K562 (cell line): Measurements from ENCODE around the gene FSTL4. TPM values are rescaled to one million over a fixed set of nuclear protein-coding genes. Genes with fewer than 3 reads are reported as not detected.

Source experiments
- ATAC-seq: fragments of 200-7000 bp; cut with Tn5 transposase; 3 replicates; pipeline ENCODE4 v1.9.1; 2020; ENCODE audit warnings: moderate library complexity
- BruUV-seq: library from RNA; stranded (reverse); fragments of 400-500 nt; replicated peaks from 2 replicates; lab custom pipeline; 2021; lab: Mats Ljungman, UMichigan
- CTCF ChIA-PET: fragments of 300-600 bp; formaldehyde crosslinking; extraction: SDS; loops from one replicate; lab custom pipeline; 2021; ENCODE audit warnings: low intra/inter-chr PET ratio; lab: Yijun Ruan, JAX
- POLR2A ChIA-PET: fragments of 300-600, 350-650 bp; sonication (Branson Sonifier 250); formaldehyde crosslinking; extraction: SDS; loops from one replicate; lab custom pipeline; 2021; ENCODE audit warnings: antibody characterized with exemption, inconsistent platforms; lab: Yijun Ruan, JAX
- DNase-seq, 4 experiments: peaks; one replicate each; pipeline versions ENCODE4 v3.0.0 to v3.0.0-alpha.2; 2011 to 2018; ENCODE audit warnings: low spot score in 3 of 4, mixed read lengths in 3 of 4; ENCODE audit errors: extremely low read depth in 1 of 4
- FAIRE-seq: peaks from 2 replicates; lab custom pipeline; 2011; peaks lifted over from hg19 to GRCh38; lab: Jason Lieb, UNC
- H2AFZ ChIP-seq: 2 replicates; pipeline ENCODE4 v1.6.0; 2011; ENCODE audit warnings: low read depth, low read length, control low read depth, inconsistent platforms
- H3K27ac ChIP-seq: fragments of 200-600 bp; 3 replicates; pipeline ENCODE4 v1.8.0; 2011; ENCODE audit warnings: low read depth, mild to moderate bottlenecking, control low read depth, inconsistent platforms, low read length, moderate library complexity, mixed read lengths; ENCODE audit errors: extremely low read depth
- H3K27me3 ChIP-seq, 2 experiments: fragments of 300-600 bp in 1 of 2; 2 replicates in 1 of 2; 3 replicates in 1 of 2; pipeline versions ENCODE4 v1.6.0 to v1.8.0; 2011; ENCODE audit warnings: inconsistent platforms in 2 of 2, low read length in 2 of 2, mild to moderate bottlenecking in 1 of 2, mixed read lengths in 1 of 2, moderate library complexity in 1 of 2; ENCODE audit not compliant: control insufficient read depth in 2 of 2, insufficient read depth in 2 of 2
- H3K36me3 ChIP-seq: fragments of 300-600 bp; 3 replicates; pipeline ENCODE4 v1.8.0; 2011; ENCODE audit warnings: mild to moderate bottlenecking, low read length, inconsistent platforms; ENCODE audit not compliant: control insufficient read depth, insufficient read depth
- H3K4me1 ChIP-seq, 2 experiments: fragments of 200-600 bp in 1 of 2; replicated peaks in 1 of 2; 2 replicates in 1 of 2; 3 replicates in 1 of 2; pipeline versions ENCODE4 v1.5.1 to v1.8.0; 2011; ENCODE audit warnings: inconsistent platforms in 2 of 2, low read length in 2 of 2, mild to moderate bottlenecking in 1 of 2, mixed read lengths in 1 of 2, moderate library complexity in 1 of 2; ENCODE audit not compliant: control insufficient read depth in 2 of 2, insufficient read depth in 2 of 2
- H3K4me2 ChIP-seq: 2 replicates; pipeline ENCODE4 v1.6.1; 2011; ENCODE audit warnings: low read length, control low read depth, inconsistent platforms, mixed read lengths; ENCODE audit not compliant: insufficient read depth
- H3K4me3 ChIP-seq: fragments of 200-600 bp; sonication (generic), shearing (Covaris generic); 2 replicates; pipeline ENCODE4 v1.5.1; 2016; ENCODE audit warnings: control low read depth, inconsistent platforms
- H3K79me2 ChIP-seq: fragments of 200-600 bp; 3 replicates; pipeline ENCODE4 v1.8.0; 2011; ENCODE audit warnings: low read length, inconsistent platforms; ENCODE audit not compliant: control insufficient read depth, insufficient read depth
- H3K9ac ChIP-seq, 2 experiments: 2 replicates each; pipeline versions ENCODE4 v1.6.0 to v1.6.1; 2011; ENCODE audit warnings: low read depth in 2 of 2, low read length in 2 of 2, control low read depth in 1 of 2, inconsistent platforms in 1 of 2, mild to moderate bottlenecking in 1 of 2, mixed read lengths in 1 of 2; ENCODE audit not compliant: insufficient read depth in 1 of 2
- H3K9me1 ChIP-seq: one replicate; pipeline ENCODE4 v1.6.0; 2011; ENCODE audit warnings: inconsistent platforms, mild to moderate bottlenecking, low read length, moderate library complexity; ENCODE audit not compliant: control insufficient read depth, insufficient read depth
- H3K9me3 ChIP-seq: replicated peaks from 2 replicates; pipeline ENCODE4 v1.5.1; 2011; ENCODE audit warnings: low read depth, low read length, inconsistent platforms; ENCODE audit not compliant: control insufficient read depth, insufficient read depth
- H4K20me1 ChIP-seq: replicated peaks from 2 replicates; pipeline ENCODE4 v1.6.1; 2011; ENCODE audit warnings: low read length, inconsistent platforms, mixed read lengths; ENCODE audit not compliant: control insufficient read depth, insufficient read depth
- CBX2 ChIP-seq: fragments of 200-600 bp; sonication (generic); IDR thresholded peaks from one replicate; pipeline ENCODE4 v1.6.1; 2012; ENCODE audit warnings: mild to moderate bottlenecking, low read length, inconsistent platforms; ENCODE audit not compliant: insufficient read depth, poor library complexity, severe bottlenecking
- DPF2 ChIP-seq: fragments of 450-650 bp; IDR thresholded peaks from 2 replicates; pipeline ENCODE4 v1.6.1; 2016
- MAFK ChIP-seq: IDR thresholded peaks from 2 replicates; pipeline ENCODE4 v1.6.1; 2011; ENCODE audit warnings: low read length, improper control_type of control experiment
- MCM3 ChIP-seq: fragments of 450-650 bp; IDR thresholded peaks from 2 replicates; pipeline ENCODE4 v1.6.1; 2016
- NCOR1 ChIP-seq: fragments of 450-650 bp; IDR thresholded peaks from 2 replicates; pipeline ENCODE4 v1.6.1; 2016; ENCODE audit warnings: mild to moderate bottlenecking, moderate library complexity
- NFIX ChIP-seq: fragments of 250-450 bp; sonication (Bioruptor Pico); IDR thresholded peaks from 2 replicates; pipeline ENCODE4 v1.4.0; 2020; ENCODE audit warnings: low read depth, mild to moderate bottlenecking, moderate library complexity
- POLR2AphosphoS5 ChIP-seq: IDR thresholded peaks from 2 replicates; pipeline ENCODE4 v1.6.1; 2011; ENCODE audit warnings: mild to moderate bottlenecking, low read depth, low read length, moderate library complexity; ENCODE audit not compliant: control insufficient read depth, insufficient read depth
- PPARD ChIP-seq: fragments of 250-450 bp; sonication (Bioruptor Pico); IDR thresholded peaks from 2 replicates; pipeline ENCODE4 v1.8.0; 2022; ENCODE audit warnings: inconsistent platforms, mild to moderate bottlenecking, moderate library complexity
- U2AF1 ChIP-seq: fragments of 200-400 bp; formaldehyde crosslinking; optimal IDR thresholded peaks from 2 replicates; pipeline ENCODE3; 2017; ENCODE audit warnings: mild to moderate bottlenecking, low read depth, low read length, moderate library complexity
- XRCC3 ChIP-seq: fragments of 450-650 bp; IDR thresholded peaks from 2 replicates; pipeline ENCODE4 v1.6.1; 2017; ENCODE audit warnings: mild to moderate bottlenecking, moderate library complexity
- ZNF239 ChIP-seq: fragments of 250-450 bp; sonication (Bioruptor Pico); IDR thresholded peaks from 2 replicates; pipeline ENCODE4 v1.4.0; 2020; ENCODE audit warnings: mild to moderate bottlenecking
- WGBS: fragments of 100-300 bp; shearing (Covaris generic); methylation state at CpG from one replicate; pipeline ENCODE4 v1.1.6; 2016; ENCODE audit warnings: low coverage, mixed read lengths; ENCODE audit not compliant: insufficient coverage; ENCODE audit errors: missing lambda C conversion rate; 5-methylcytosine and 5-hydroxymethylcytosine counted together
- in situ Hi-C: fragments of 300-500 bp; cut with MboI; formaldehyde crosslinking; loops from 4 replicates; pipeline ENCODE4 v1.15.0; 2018; ENCODE audit warnings: inconsistent platforms, mixed read lengths
- intact Hi-C: fragments of 100-400 bp; cut with micrococcal nuclease; formaldehyde crosslinking; loops from 2 replicates; pipeline ENCODE4 v1.14.2; 2022
- polyA plus RNA-seq, 8 experiments: library from polyadenylated mRNA; depleted of rRNA in 4 of 8; stranded (reverse) in 5 of 8; unstranded in 3 of 8; fragments of >200 nt; fragmentation: Nextera tagmentation in 2 of 8; fragmentation: Illumina TruSeq in 1 of 8; extraction: Ambion mirVana in 2 of 8; extraction: Trizol in 1 of 8; gene quantifications; 2 replicates each; pipeline versions ENCODE4 v1.2.1 to v1.2.3, GENCODE V29; 2011 to 2014; ENCODE audit warnings: inconsistent platforms in 1 of 8, missing spikeins in 1 of 8
- total RNA-seq, 7 experiments: library from RNA; depleted of rRNA in 6 of 7; stranded (reverse); fragments of >200 nt in 6 of 7; fragmentation: Illumina TruSeq in 2 of 7; extraction: Trizol in 2 of 7; gene quantifications; 2 replicates each; pipeline versions ENCODE4 v1.2.1 to v1.2.3, GENCODE V29; 2011 to 2021; ENCODE audit warnings: low replicate concordance in 1 of 7
- TF ChIP-seq, protein P1 (sequence below), 2 experiments: fragments of 450-650 bp in 1 of 2; sonication (generic) in 1 of 2; formaldehyde crosslinking; conservative IDR thresholded peaks; 2 replicates each; pipeline versions ENCODE4 v1.4.0 to v1.8.1; 2020 to 2022; ENCODE audit warnings: mild to moderate bottlenecking in 1 of 2, missing genetic modification reagents in 1 of 2
- TF ChIP-seq, protein P2 (sequence below), 2 experiments: fragments of 450-650 bp in 1 of 2; IDR thresholded peaks; 2 replicates each; pipeline ENCODE4 v1.6.1; 2011 to 2017; ENCODE audit warnings: low read depth in 2 of 2, antibody characterized with exemption in 1 of 2, borderline replicate concordance in 1 of 2, low read length in 1 of 2, mild to moderate bottlenecking in 1 of 2, mixed read lengths in 1 of 2; ENCODE audit not compliant: control insufficient read depth in 1 of 2

FSTL4 gene
- total and polyA plus RNA-seq, 9 of the 15 experiments (the other 6 are each of a cell fraction or from before 2014, with no cell fraction given): 0.08 to 0.18 (median 0.10) TPM; not detected in 5

DNA sequence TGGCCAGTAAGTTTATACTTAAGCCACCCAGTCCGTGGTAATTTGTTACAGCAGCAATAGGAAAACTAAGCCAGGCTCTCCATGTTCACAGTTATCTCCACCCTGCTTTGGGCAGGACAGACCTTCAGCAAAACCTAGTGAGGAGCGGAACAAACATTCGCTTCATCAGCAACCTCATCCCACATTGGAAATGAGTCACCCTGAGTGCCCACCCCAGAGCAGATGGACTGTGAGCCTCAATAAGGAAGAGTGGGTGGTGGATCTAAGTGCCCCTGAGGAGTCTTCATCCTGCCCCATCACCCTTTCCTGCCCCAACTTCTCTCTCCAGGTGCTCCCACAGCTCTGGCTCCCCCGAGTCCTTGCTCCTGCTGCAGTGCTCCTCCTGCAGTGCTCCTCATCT is 78.8 kb downstream of the FSTL4 start:
- DNase-seq (no peak), FAIRE-seq (no peak), ATAC-seq (no peak)
- H3K36me3 ChIP-seq: no peaks in the 10 kb centered on the region
- no peaks in the 10 kb centered on the region for H3K79me2 ChIP-seq
- no peak for TF ChIP-seq ZNF239
- H3K4me2 ChIP-seq: no peak overlapping the region
- no peaks in the 10 kb centered on the region for H3K4me1 ChIP-seq
- H2AFZ ChIP-seq: no peak overlapping the region
- peaks cover 2 to 30% of the 10 kb centered on the region in 2 experiments; a peak in 4 of 5 replicates for H3K27me3 ChIP-seq
- no peaks in the 10 kb centered on the region for H4K20me1 ChIP-seq
- WGBS: 0% methylated on average over 4 of the region's 4 CpGs
- no peak overlapping the region for H3K27ac ChIP-seq
- intact Hi-C loops: no loop called here
- no peaks in the 10 kb centered on the region for H3K9me1 ChIP-seq
- H3K9me3 ChIP-seq: no peaks in the 10 kb centered on the region
- CTCF ChIA-PET: no interaction called here
- H3K4me3 ChIP-seq: no peak overlapping the region
- POLR2A ChIA-PET: interaction anchor here (0.6 to 1.5 kb wide), 2 partner anchors 8 to 59 kb away, joined by 4 read pairs; no protein-coding TSS in a partner anchor
- BruUV-seq: no TSS peak
- in situ Hi-C loops: no loop called here
- no peak overlapping the region for H3K9ac ChIP-seq

DNA sequence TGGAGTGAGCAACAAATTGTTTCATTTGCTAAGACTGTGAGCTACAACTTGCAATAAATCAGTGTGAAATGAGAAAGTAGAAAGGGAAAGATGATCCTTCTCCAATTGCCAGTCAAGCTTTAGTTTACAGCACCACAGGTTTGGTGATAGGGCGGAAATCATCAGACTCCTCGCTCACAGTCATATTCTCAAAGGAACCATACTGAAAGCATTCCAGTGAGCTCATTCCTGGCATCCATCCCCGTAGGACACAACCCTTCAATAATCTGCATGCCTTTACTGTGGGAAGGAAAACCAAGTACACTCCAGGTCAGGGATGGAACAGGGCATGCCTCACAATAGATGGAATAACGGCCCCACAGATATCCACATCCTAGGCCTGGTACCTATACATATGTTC is 80.7 kb downstream of the FSTL4 start:
- POLR2A ChIA-PET: no interaction called here
- no peak for DNase-seq
- no peaks in the 10 kb centered on the region for H3K79me2 ChIP-seq
- H3K4me2 ChIP-seq: no peak overlapping the region
- CTCF ChIA-PET: no interaction called here
- in situ Hi-C loops: no loop called here
- H3K9me1 ChIP-seq: no peaks in the 10 kb centered on the region
- BruUV-seq: no TSS peak
- no peaks in the 10 kb centered on the region for H3K36me3 ChIP-seq
- H3K27me3 ChIP-seq: peaks cover 2 to 33% of the 10 kb centered on the region in 2 experiments; a peak in 4 of 5 replicates
- peaks cover 0 to under 1% of the 10 kb centered on the region in 2 experiments; a peak in 1 of 5 replicates for H3K4me1 ChIP-seq
- intact Hi-C loops: no loop called here
- no peaks in the 10 kb centered on the region for H4K20me1 ChIP-seq
- no peak for ATAC-seq
- H2AFZ ChIP-seq: no peak overlapping the region
- no peak for FAIRE-seq
- H3K27ac ChIP-seq: no peak overlapping the region
- no peak overlapping the region for H3K4me3 ChIP-seq
- no peak overlapping the region for H3K9ac ChIP-seq
- H3K9me3 ChIP-seq: no peaks in the 10 kb centered on the region
- WGBS: 3% methylated on average over 4 of the region's 4 CpGs
- TF ChIP-seq CBX2 (no peak), MCM3 (no peak), MAFK (no peak), U2AF1 (no peak), NCOR1 (no peak), ZNF239 (no peak), XRCC3 (no peak), DPF2 (no peak), NFIX (CRISPR knock-in tag) (no peak), PPARD (CRISPR knock-in tag) (no peak), POLR2AphosphoS5 (no peak)
- TF ChIP-seq, protein P1, sequence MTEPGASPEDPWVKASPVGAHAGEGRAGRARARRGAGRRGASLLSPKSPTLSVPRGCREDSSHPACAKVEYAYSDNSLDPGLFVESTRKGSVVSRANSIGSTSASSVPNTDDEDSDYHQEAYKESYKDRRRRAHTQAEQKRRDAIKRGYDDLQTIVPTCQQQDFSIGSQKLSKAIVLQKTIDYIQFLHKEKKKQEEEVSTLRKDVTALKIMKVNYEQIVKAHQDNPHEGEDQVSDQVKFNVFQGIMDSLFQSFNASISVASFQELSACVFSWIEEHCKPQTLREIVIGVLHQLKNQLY (CRISPR knock-in tag; conservative IDR thresholded peaks at IDR 0.05): no peak
- TF ChIP-seq, protein P2, sequence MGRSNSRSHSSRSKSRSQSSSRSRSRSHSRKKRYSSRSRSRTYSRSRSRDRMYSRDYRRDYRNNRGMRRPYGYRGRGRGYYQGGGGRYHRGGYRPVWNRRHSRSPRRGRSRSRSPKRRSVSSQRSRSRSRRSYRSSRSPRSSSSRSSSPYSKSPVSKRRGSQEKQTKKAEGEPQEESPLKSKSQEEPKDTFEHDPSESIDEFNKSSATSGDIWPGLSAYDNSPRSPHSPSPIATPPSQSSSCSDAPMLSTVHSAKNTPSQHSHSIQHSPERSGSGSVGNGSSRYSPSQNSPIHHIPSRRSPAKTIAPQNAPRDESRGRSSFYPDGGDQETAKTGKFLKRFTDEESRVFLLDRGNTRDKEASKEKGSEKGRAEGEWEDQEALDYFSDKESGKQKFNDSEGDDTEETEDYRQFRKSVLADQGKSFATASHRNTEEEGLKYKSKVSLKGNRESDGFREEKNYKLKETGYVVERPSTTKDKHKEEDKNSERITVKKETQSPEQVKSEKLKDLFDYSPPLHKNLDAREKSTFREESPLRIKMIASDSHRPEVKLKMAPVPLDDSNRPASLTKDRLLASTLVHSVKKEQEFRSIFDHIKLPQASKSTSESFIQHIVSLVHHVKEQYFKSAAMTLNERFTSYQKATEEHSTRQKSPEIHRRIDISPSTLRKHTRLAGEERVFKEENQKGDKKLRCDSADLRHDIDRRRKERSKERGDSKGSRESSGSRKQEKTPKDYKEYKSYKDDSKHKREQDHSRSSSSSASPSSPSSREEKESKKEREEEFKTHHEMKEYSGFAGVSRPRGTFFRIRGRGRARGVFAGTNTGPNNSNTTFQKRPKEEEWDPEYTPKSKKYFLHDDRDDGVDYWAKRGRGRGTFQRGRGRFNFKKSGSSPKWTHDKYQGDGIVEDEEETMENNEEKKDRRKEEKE (IDR thresholded peaks at IDR 0.05; ENCODE audit: borderline replicate concordance in 1 of 2, control insufficient read depth in 1 of 2, low read depth in 2 of 2, low read length in 1 of 2): no peak
